Measurements from ENCODE around the gene CEP192.
A peak's percentile ranks its signal among the peaks of the same experiment; 100 is the strongest.

The CEP192 gene

DNA sequence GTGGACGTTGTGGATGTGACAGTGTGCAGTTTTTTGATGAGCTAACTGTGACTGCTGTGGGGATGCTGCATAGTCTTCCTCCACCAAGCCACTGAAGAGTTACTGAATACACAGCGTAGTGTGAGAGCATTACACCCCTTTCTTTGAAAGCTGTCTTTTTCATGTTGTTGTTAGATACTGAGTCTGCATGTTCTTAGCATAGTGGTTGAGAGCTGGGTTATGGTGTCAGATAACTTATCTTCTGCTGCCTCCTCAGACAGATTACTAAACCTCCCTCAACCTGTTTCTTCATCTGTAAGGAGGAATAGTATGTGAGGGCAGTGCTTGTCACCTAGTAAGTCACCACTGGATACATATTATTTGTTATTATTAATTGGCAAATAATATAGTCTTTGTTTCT lies 63.2 kb downstream of the CEP192 start:
- Histone ChIP-seq H2BK120ac (ENCODE audit: low read depth, low read length) (no peak overlapping the region), H2AK5ac (ENCODE audit: low read length) (no peak overlapping the region), H3K27ac (ENCODE audit: low read depth, low read length) (no peak overlapping the region), H3K18ac (ENCODE audit: low read length) (no peak overlapping the region), H3K36me3 (ENCODE audit: control insufficient read depth, insufficient read depth, low read length) (peaks cover 3% of the 10 kb centered on the region), H3K27me3 (ENCODE audit: insufficient read depth, low read length, poor library complexity) (no peaks in the 10 kb centered on the region), H4K5ac (ENCODE audit: low read length) (no peak overlapping the region), H2BK5ac (ENCODE audit: low read length) (no peak overlapping the region), H3K4ac (ENCODE audit: low read depth, low read length) (no peak overlapping the region), H3K9ac (ENCODE audit: low read length) (no peak overlapping the region), H3K23ac (ENCODE audit: low read length) (no peak overlapping the region), H3K56ac (ENCODE audit: low read length) (no peak overlapping the region), H3K4me1 (ENCODE audit: control insufficient read depth, low read depth, low read length) (no peaks in the 10 kb centered on the region), H3K79me2 (ENCODE audit: control insufficient read depth, insufficient read depth, low read length) (no peaks in the 10 kb centered on the region), H4K8ac (ENCODE audit: low read depth, low read length) (no peak overlapping the region), H3K79me1 (ENCODE audit: low read length) (peaks cover 2% of the 10 kb centered on the region), H2BK15ac (replicated peaks; ENCODE audit: low read depth) (no peak overlapping the region), H3K4me3 (ENCODE audit: low read length) (no peak overlapping the region), H3K4me2 (ENCODE audit: low read length) (no peak overlapping the region)
- WGBS (ENCODE audit: extremely low coverage, insufficient coverage, low lambda C conversion rate), result no CpG with 5 or more reads among the region's 2 CpGs
- peak; percentile 30 for DNase-seq

DNA sequence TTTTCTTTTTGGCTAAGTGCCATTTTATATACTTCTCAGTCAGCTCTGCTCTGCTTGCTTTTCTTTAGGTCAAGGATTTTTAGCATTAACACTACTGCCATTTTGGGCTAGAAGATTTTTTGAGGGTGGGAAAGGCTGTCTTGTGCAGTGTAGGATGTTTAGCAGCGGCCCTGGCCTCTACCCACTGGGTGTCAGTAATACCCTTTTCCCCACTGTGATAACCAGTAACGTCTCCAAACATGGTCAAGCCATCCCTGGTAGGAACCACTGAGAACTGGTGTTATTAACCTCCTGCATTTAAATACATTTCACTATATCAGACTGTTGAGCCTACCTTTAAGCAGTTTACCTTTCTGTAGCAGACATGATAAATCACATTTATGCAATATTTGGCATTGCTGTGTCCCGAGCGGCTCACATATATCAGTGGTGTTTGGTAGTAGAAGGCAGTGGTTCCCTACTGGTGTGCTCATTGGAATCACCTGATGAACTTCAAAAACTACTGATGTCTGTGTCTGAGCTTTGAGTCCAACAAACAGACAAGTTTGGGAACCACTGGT lies 70.5 kb downstream of the CEP192 start:
- Histone ChIP-seq H3K18ac (ENCODE audit: low read length) (no peak overlapping the region), H3K27ac (ENCODE audit: low read depth, low read length) (no peak overlapping the region), H3K56ac (ENCODE audit: low read length) (no peak overlapping the region), H4K5ac (ENCODE audit: low read length) (no peak overlapping the region), H3K9ac (ENCODE audit: low read length) (no peak overlapping the region), H3K23ac (ENCODE audit: low read length) (no peak overlapping the region), H3K79me2 (ENCODE audit: control insufficient read depth, insufficient read depth, low read length) (no peaks in the 10 kb centered on the region), H2BK5ac (ENCODE audit: low read length) (no peak overlapping the region), H3K4ac (ENCODE audit: low read depth, low read length) (no peak overlapping the region), H3K79me1 (ENCODE audit: low read length) (peaks cover 2% of the 10 kb centered on the region), H2AK5ac (ENCODE audit: low read length) (no peak overlapping the region), H3K4me1 (ENCODE audit: control insufficient read depth, low read depth, low read length) (no peaks in the 10 kb centered on the region), H4K8ac (ENCODE audit: low read depth, low read length) (no peak overlapping the region), H2BK120ac (ENCODE audit: low read depth, low read length) (no peak overlapping the region), H2BK15ac (replicated peaks; ENCODE audit: low read depth) (no peak overlapping the region), H3K4me3 (ENCODE audit: low read length) (no peak overlapping the region), H3K27me3 (ENCODE audit: insufficient read depth, low read length, poor library complexity) (no peaks in the 10 kb centered on the region), H3K4me2 (ENCODE audit: low read length) (no peak overlapping the region), H3K36me3 (ENCODE audit: control insufficient read depth, insufficient read depth, low read length) (no peaks in the 10 kb centered on the region)
- no CpG with 5 or more reads among the region's 4 CpGs for WGBS (ENCODE audit: extremely low coverage, insufficient coverage, low lambda C conversion rate)
- no peak for DNase-seq

- no peak for DNase-seq
- Histone ChIP-seq H3K4ac (ENCODE audit: low read depth, low read length) (no peak overlapping the region), H2AK5ac (ENCODE audit: low read length) (no peak overlapping the region), H3K56ac (ENCODE audit: low read length) (no peak overlapping the region), H3K79me2 (ENCODE audit: control insufficient read depth, insufficient read depth, low read length) (no peaks in the 10 kb centered on the region), H3K4me2 (ENCODE audit: low read length) (no peak overlapping the region), H2BK5ac (ENCODE audit: low read length) (no peak overlapping the region), H3K27ac (ENCODE audit: low read depth, low read length) (no peak overlapping the region), H3K18ac (ENCODE audit: low read length) (no peak overlapping the region), H3K9ac (ENCODE audit: low read length) (no peak overlapping the region), H4K8ac (ENCODE audit: low read depth, low read length) (no peak overlapping the region), H3K4me3 (ENCODE audit: low read length) (no peak overlapping the region), H3K36me3 (ENCODE audit: control insufficient read depth, insufficient read depth, low read length) (peaks cover 8% of the 10 kb centered on the region), H4K5ac (ENCODE audit: low read length) (no peak overlapping the region), H3K79me1 (ENCODE audit: low read length) (no peaks in the 10 kb centered on the region), H2BK120ac (ENCODE audit: low read depth, low read length) (no peak overlapping the region), H3K4me1 (ENCODE audit: control insufficient read depth, low read depth, low read length) (no peaks in the 10 kb centered on the region), H3K23ac (ENCODE audit: low read length) (no peak overlapping the region), H3K27me3 (ENCODE audit: insufficient read depth, low read length, poor library complexity) (no peaks in the 10 kb centered on the region), H2BK15ac (replicated peaks; ENCODE audit: low read depth) (no peak overlapping the region)
- no CpG with 5 or more reads among the region's 4 CpGs for WGBS (ENCODE audit: extremely low coverage, insufficient coverage, low lambda C conversion rate)
These were observed 76.0 kb downstream of the CEP192 start for GRCh38 chr18:13067124-13067523.

- H2BK5ac ChIP-seq (ENCODE audit: low read length), result no peak overlapping the region
- H3K27me3 ChIP-seq (ENCODE audit: insufficient read depth, low read length, poor library complexity), result no peaks in the 10 kb centered on the region
- H3K36me3 ChIP-seq (ENCODE audit: control insufficient read depth, insufficient read depth, low read length), result peaks cover 9% of the 10 kb centered on the region
These were observed 76.8 kb downstream of the CEP192 start for GRCh38 chr18:13067966-13068365.

DNA sequence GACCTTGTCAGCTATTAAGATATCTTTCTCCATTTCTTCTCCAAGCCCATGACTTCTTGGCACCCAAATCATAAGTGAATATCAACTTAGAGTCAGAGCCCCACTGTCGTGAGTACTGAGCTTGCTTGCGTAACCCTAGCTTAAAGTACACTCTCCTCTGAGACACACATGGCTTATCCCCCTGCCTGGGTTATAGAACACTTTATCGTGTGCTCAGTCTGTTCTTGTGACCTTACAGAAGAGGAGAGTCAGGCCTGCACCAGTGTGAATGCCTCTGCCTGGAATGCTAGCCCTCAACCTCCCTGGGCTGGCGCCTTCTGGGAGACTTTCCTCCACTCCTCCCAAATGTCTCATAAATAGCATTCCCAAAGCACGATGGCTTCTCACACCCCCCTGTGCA lies 79.3 kb downstream of the CEP192 start:
- no peaks in the 10 kb centered on the region for H3K27me3 ChIP-seq (ENCODE audit: insufficient read depth, low read length, poor library complexity)
- no peaks in the 10 kb centered on the region for H3K79me2 ChIP-seq (ENCODE audit: control insufficient read depth, insufficient read depth, low read length)
- H3K4me2 ChIP-seq (ENCODE audit: low read length), result no peak overlapping the region
- H3K27ac ChIP-seq (ENCODE audit: low read depth, low read length), result no peak overlapping the region
- no peak overlapping the region for H3K56ac ChIP-seq (ENCODE audit: low read length)
- no peak overlapping the region for H3K4ac ChIP-seq (ENCODE audit: low read depth, low read length)
- no peak overlapping the region for H2BK15ac ChIP-seq (replicated peaks; ENCODE audit: low read depth)
- H2BK120ac ChIP-seq (ENCODE audit: low read depth, low read length), result no peak overlapping the region
- WGBS (ENCODE audit: extremely low coverage, insufficient coverage, low lambda C conversion rate), result no CpG with 5 or more reads among the region's 5 CpGs
- H3K23ac ChIP-seq (ENCODE audit: low read length), result no peak overlapping the region
- H4K5ac ChIP-seq (ENCODE audit: low read length), result no peak overlapping the region
- H4K8ac ChIP-seq (ENCODE audit: low read depth, low read length), result no peak overlapping the region
- no peaks in the 10 kb centered on the region for H3K4me1 ChIP-seq (ENCODE audit: control insufficient read depth, low read depth, low read length)
- H2BK5ac ChIP-seq (ENCODE audit: low read length), result no peak overlapping the region
- no peak overlapping the region for H3K9ac ChIP-seq (ENCODE audit: low read length)
- DNase-seq, result no peak
- H2AK5ac ChIP-seq (ENCODE audit: low read length), result no peak overlapping the region
- H3K4me3 ChIP-seq (ENCODE audit: low read length), result no peak overlapping the region
- no peaks in the 10 kb centered on the region for H3K79me1 ChIP-seq (ENCODE audit: low read length)
- no peak overlapping the region for H3K18ac ChIP-seq (ENCODE audit: low read length)
- peaks cover 9% of the 10 kb centered on the region for H3K36me3 ChIP-seq (ENCODE audit: control insufficient read depth, insufficient read depth, low read length)

More at GRCh38 chr18:13067966-13068365, 76.8 kb downstream of the CEP192 start:
- Histone ChIP-seq H2BK120ac (ENCODE audit: low read depth, low read length) (no peak overlapping the region), H3K9ac (ENCODE audit: low read length) (no peak overlapping the region), H2BK15ac (replicated peaks; ENCODE audit: low read depth) (no peak overlapping the region), H4K8ac (ENCODE audit: low read depth, low read length) (no peak overlapping the region), H3K4me1 (ENCODE audit: control insufficient read depth, low read depth, low read length) (no peaks in the 10 kb centered on the region), H3K18ac (ENCODE audit: low read length) (no peak overlapping the region), H3K23ac (ENCODE audit: low read length) (no peak overlapping the region), H3K4ac (ENCODE audit: low read depth, low read length) (no peak overlapping the region), H3K79me1 (ENCODE audit: low read length) (no peaks in the 10 kb centered on the region), H3K4me2 (ENCODE audit: low read length) (no peak overlapping the region), H3K56ac (ENCODE audit: low read length) (no peak overlapping the region), H3K4me3 (ENCODE audit: low read length) (no peak overlapping the region), H3K79me2 (ENCODE audit: control insufficient read depth, insufficient read depth, low read length) (no peaks in the 10 kb centered on the region), H4K5ac (ENCODE audit: low read length) (no peak overlapping the region), H2AK5ac (ENCODE audit: low read length) (no peak overlapping the region), H3K27ac (ENCODE audit: low read depth, low read length) (no peak overlapping the region)
- no peak for DNase-seq
- no CpG with 5 or more reads among the region's 7 CpGs for WGBS (ENCODE audit: extremely low coverage, insufficient coverage, low lambda C conversion rate)

- H3K4me3 ChIP-seq (ENCODE audit: low read length), result no peak overlapping the region
- H2BK5ac ChIP-seq (ENCODE audit: low read length), result no peak overlapping the region
- no peak overlapping the region for H3K18ac ChIP-seq (ENCODE audit: low read length)
- WGBS (ENCODE audit: extremely low coverage, insufficient coverage, low lambda C conversion rate), result no CpG with 5 or more reads among the region's 9 CpGs
- H4K5ac ChIP-seq (ENCODE audit: low read length), result no peak overlapping the region
- H2AK5ac ChIP-seq (ENCODE audit: low read length), result no peak overlapping the region
- H3K4ac ChIP-seq (ENCODE audit: low read depth, low read length), result no peak overlapping the region
- H3K4me1 ChIP-seq (ENCODE audit: control insufficient read depth, low read depth, low read length), result no peaks in the 10 kb centered on the region
- H3K79me1 ChIP-seq (ENCODE audit: low read length), result no peaks in the 10 kb centered on the region
- H3K27me3 ChIP-seq (ENCODE audit: insufficient read depth, low read length, poor library complexity), result no peaks in the 10 kb centered on the region
- no peak overlapping the region for H4K8ac ChIP-seq (ENCODE audit: low read depth, low read length)
- H3K9ac ChIP-seq (ENCODE audit: low read length), result no peak overlapping the region
- no peak overlapping the region for H3K23ac ChIP-seq (ENCODE audit: low read length)
- no peak overlapping the region for H3K4me2 ChIP-seq (ENCODE audit: low read length)
- H2BK120ac ChIP-seq (ENCODE audit: low read depth, low read length), result no peak overlapping the region
- DNase-seq, result no peak
- H3K79me2 ChIP-seq (ENCODE audit: control insufficient read depth, insufficient read depth, low read length), result no peaks in the 10 kb centered on the region
- peaks cover 1% of the 10 kb centered on the region for H3K36me3 ChIP-seq (ENCODE audit: control insufficient read depth, insufficient read depth, low read length)
- no peak overlapping the region for H2BK15ac ChIP-seq (replicated peaks; ENCODE audit: low read depth)
- H3K56ac ChIP-seq (ENCODE audit: low read length), result no peak overlapping the region
- no peak overlapping the region for H3K27ac ChIP-seq (ENCODE audit: low read depth, low read length)
These were observed 85.7 kb downstream of the CEP192 start for GRCh38 chr18:13076886-13077285.
